GM12878 (cell line): ENCODE results near the gene MAP4K4. TPM values are rescaled to one million over a fixed set of nuclear protein-coding genes. Genes with fewer than 3 reads are reported as not detected.

Source experiments
- ATAC-seq: fragments of 200-7000 bp; cut with Tn5 transposase; 3 replicates; pipeline ENCODE4 v1.9.1; 2020; ENCODE audit warnings: mild to moderate bottlenecking, moderate library complexity
- BruUV-seq: library from RNA; stranded (reverse); fragments of 400-500 nt; replicated peaks from 2 replicates; lab custom pipeline; 2021; lab: Mats Ljungman, UMichigan
- CTCF ChIA-PET: fragments of 300-600 bp; sonication (Branson Sonifier 250); formaldehyde crosslinking; extraction: SDS; loops from one replicate; lab custom pipeline; 2021; ENCODE audit warnings: inconsistent platforms; lab: Yijun Ruan, JAX
- POLR2A ChIA-PET: fragments of 350-600 bp; formaldehyde crosslinking; extraction: SDS; loops from one replicate; lab custom pipeline; 2021; ENCODE audit warnings: inconsistent platforms; lab: Charles Lee
- RAD21 ChIA-PET: fragments of 300-600 bp; sonication (Branson Sonifier 250); formaldehyde crosslinking; loops from one replicate; lab custom pipeline; 2023; ENCODE audit warnings: antibody characterized with exemption; ENCODE audit not compliant: unreplicated experiment; lab: Charles Lee
- SMC1A ChIA-PET: fragments of 300-600 bp; sonication (Branson Sonifier 250); formaldehyde crosslinking; loops from one replicate; lab custom pipeline; 2023; ENCODE audit not compliant: unreplicated experiment, uncharacterized antibody; lab: Charles Lee
- DNase-seq: peaks from one replicate; pipeline ENCODE4 v3.0.0-alpha.2; 2011; ENCODE audit warnings: low read depth, low spot score
- FAIRE-seq: peaks from 3 replicates; lab custom pipeline; 2011; peaks lifted over from hg19 to GRCh38; lab: Jason Lieb, UNC
- H2AFZ ChIP-seq: 2 replicates; pipeline ENCODE4 v1.6.0; 2011; ENCODE audit warnings: low read depth, low read length, control low read depth; ENCODE audit not compliant: control insufficient read depth
- H3K27ac ChIP-seq: 2 replicates; pipeline ENCODE4 v1.5.1; 2011; ENCODE audit warnings: control low read depth; ENCODE audit not compliant: control insufficient read depth, insufficient read depth
- H3K27me3 ChIP-seq, 2 experiments: replicated peaks in 1 of 2; 2 replicates each; pipeline versions ENCODE4 v1.6.0 to v1.6.1; 2011; ENCODE audit warnings: low read length in 1 of 2; ENCODE audit not compliant: control insufficient read depth in 2 of 2, insufficient read depth in 2 of 2
- H3K36me3 ChIP-seq, 2 experiments: 2 replicates each; pipeline ENCODE4 v1.5.1; 2011; ENCODE audit warnings: low read length in 1 of 2; ENCODE audit not compliant: control insufficient read depth in 2 of 2, insufficient read depth in 2 of 2
- H3K4me1 ChIP-seq: 2 replicates; pipeline ENCODE4 v1.6.1; 2011; ENCODE audit warnings: mild to moderate bottlenecking, low read length, moderate library complexity, mixed read lengths; ENCODE audit not compliant: control insufficient read depth, insufficient read depth
- H3K4me2 ChIP-seq: 2 replicates; pipeline ENCODE4 v1.6.0; 2011; ENCODE audit warnings: control low read depth; ENCODE audit not compliant: control insufficient read depth, insufficient read depth
- H3K4me3 ChIP-seq: fragments of 200-600 bp; sonication (generic); 2 replicates; pipeline ENCODE4 v1.5.1; 2016
- H3K79me2 ChIP-seq: 2 replicates; pipeline ENCODE4 v1.6.0; 2011; ENCODE audit warnings: low read length; ENCODE audit not compliant: control insufficient read depth, insufficient read depth
- H3K9ac ChIP-seq: 2 replicates; pipeline ENCODE4 v1.8.0; 2011; ENCODE audit warnings: low read length, control low read depth, mixed read lengths; ENCODE audit not compliant: control insufficient read depth, insufficient read depth
- H3K9me3 ChIP-seq: replicated peaks from 3 replicates; pipeline ENCODE4 v1.5.1; 2011; ENCODE audit warnings: mild to moderate bottlenecking, low read length; ENCODE audit not compliant: control insufficient read depth, insufficient read depth
- H4K20me1 ChIP-seq: 2 replicates; pipeline ENCODE4 v1.6.0; 2011; ENCODE audit not compliant: control insufficient read depth, insufficient read depth
- CBX3 ChIP-seq: fragments of 200-600 bp; sonication (generic); IDR thresholded peaks from 2 replicates; pipeline ENCODE4 v1.6.1; 2016; ENCODE audit warnings: low read depth, borderline replicate concordance
- CTCF ChIP-seq, 3 experiments: IDR thresholded peaks in 2 of 3; conservative IDR thresholded peaks in 1 of 3; 2 replicates each; pipeline ENCODE4 v1.5.1; 2011; ENCODE audit warnings: low read depth in 3 of 3, low read length in 3 of 3, mild to moderate bottlenecking in 3 of 3, control low read depth in 2 of 3, moderate library complexity in 2 of 3, inconsistent platforms in 1 of 3, mixed read lengths in 1 of 3; ENCODE audit not compliant: control insufficient read depth in 2 of 3, insufficient read depth in 1 of 3; ENCODE audit errors: extremely low read depth in 1 of 3
- DPF2 ChIP-seq: fragments of 450-650 bp; IDR thresholded peaks from 2 replicates; pipeline ENCODE4 v1.6.1; 2017; ENCODE audit warnings: mild to moderate bottlenecking
- E2F4 ChIP-seq: IDR thresholded peaks from 2 replicates; pipeline ENCODE4 v1.6.1; 2012; ENCODE audit warnings: low read depth, low read length, improper control_type of control experiment
- JUNB ChIP-seq: IDR thresholded peaks from 2 replicates; pipeline ENCODE4 v1.6.1; 2016; ENCODE audit warnings: antibody characterized with exemption, mild to moderate bottlenecking
- USF1 ChIP-seq: IDR thresholded peaks from 2 replicates; pipeline ENCODE4 v1.6.1; 2011; ENCODE audit warnings: borderline replicate concordance, low read depth, mild to moderate bottlenecking, moderate library complexity, mixed read lengths, low read length; ENCODE audit not compliant: insufficient read depth; ENCODE audit errors: extremely low read length
- ZBTB40 ChIP-seq: fragments of 450-650 bp; IDR thresholded peaks from 2 replicates; pipeline ENCODE4 v1.6.1; 2016; ENCODE audit warnings: mild to moderate bottlenecking, moderate library complexity, borderline replicate concordance
- WGBS: methylation state at CpG from one replicate; pipeline ENCODE4 v1.1.6; 2016; ENCODE audit warnings: low lambda C conversion rate; ENCODE audit not compliant: insufficient replicate concordance, insufficient coverage; ENCODE audit errors: missing lambda C conversion rate; 5-methylcytosine and 5-hydroxymethylcytosine counted together
- in situ Hi-C: fragments of 300-500 bp; cut with MboI; formaldehyde crosslinking; loops from 9 replicates; pipeline ENCODE4 v1.14.3; 2018; ENCODE audit warnings: mixed read lengths
- intact Hi-C: fragments of 100-400 bp; cut with micrococcal nuclease; formaldehyde crosslinking; loops from one replicate; pipeline ENCODE4 v1.14.2; 2022; ENCODE audit not compliant: unreplicated experiment
- polyA plus RNA-seq, 11 experiments: library from polyadenylated mRNA; depleted of rRNA in 4 of 11; unstranded in 6 of 11; stranded (reverse) in 5 of 11; fragments of >200 nt; fragmentation: Nextera tagmentation in 4 of 11; fragmentation: Illumina TruSeq in 1 of 11; extraction: Ambion mirVana in 4 of 11; extraction: Trizol in 1 of 11; gene quantifications; 1 replicate in 1 of 11; 2 replicates in 10 of 11; pipeline versions ENCODE4 v1.2.1 to v1.2.3, GENCODE V29; 2011 to 2016; ENCODE audit warnings: inconsistent platforms in 2 of 11, missing spikeins in 2 of 11, low read depth in 1 of 11
- total RNA-seq, 4 experiments: library from RNA; depleted of rRNA in 3 of 4; stranded (reverse); fragments of >200 nt in 3 of 4; fragmentation: Illumina TruSeq in 1 of 4; extraction: Trizol in 1 of 4; gene quantifications; 2 replicates each; pipeline versions ENCODE4 v1.2.1 to v1.2.3, GENCODE V29; 2013 to 2021

The MAP4K4 gene
- total and polyA plus RNA-seq, 10 of the 15 experiments (the other 5 are each of a cell fraction or from before 2014, with no cell fraction given) = 1.9 to 50.4 (median 9.7) TPM

GRCh38 chr2:101743288-101743687 is 45.8 kb downstream of the MAP4K4 start:
- DNase-seq (no peak), FAIRE-seq (no peak), ATAC-seq (no peak)
- ChIA-PET SMC1A (no interaction called here), POLR2A (no interaction called here), CTCF (no interaction called here), RAD21 (no interaction called here)
- Histone ChIP-seq H3K27ac (no peak overlapping the region), H4K20me1 (no peaks in the 10 kb centered on the region), H2AFZ (no peak overlapping the region), H3K4me2 (no peak overlapping the region), H3K27me3 (no peaks in the 10 kb centered on the region; a peak in 1 of 4 replicates), H3K4me3 (no peak overlapping the region), H3K9me3 (no peaks in the 10 kb centered on the region; the same call in 2 of the 3 replicates), H3K4me1 (no peaks in the 10 kb centered on the region), H3K79me2 (no peaks in the 10 kb centered on the region), H3K36me3 (no peaks in the 10 kb centered on the region), H3K9ac (no peak overlapping the region)
- in situ Hi-C loops (no loop called here), intact Hi-C loops (no loop called here)
- no TSS peak for BruUV-seq
- WGBS = 77% methylated on average over 3 of the region's 3 CpGs
- TF ChIP-seq DPF2 (no peak), CTCF (IDR thresholded peaks at IDR 0.05 in 2 of 3, conservative IDR thresholded peaks at IDR 0.05 in 1 of 3; ENCODE audit: control insufficient read depth in 2 of 3, extremely low read depth in 1 of 3, insufficient read depth in 1 of 3, low read depth in 3 of 3, low read length in 3 of 3) (no peak), JUNB (no peak), ZBTB40 (no peak), USF1 (no peak), CBX3 (no peak), E2F4 (no peak)
